GM19023 (cell line): ENCODE data around the gene RANBP2.

Experiments used
- ATAC-seq: cut with Tn5 transposase; IDR thresholded peaks from one replicate; pipeline ENCODE4 v1.9.1; 2021; ENCODE audit warnings: mild to moderate bottlenecking, moderate library complexity; ENCODE audit not compliant: unreplicated experiment

Gene RANBP2

GRCh38 chr2:108834620-108835019 is 115.3 kb downstream of the RANBP2 start:
- ATAC-seq, result no peak

- no peak for ATAC-seq
Measured at GRCh38 chr2:108835040-108835439, 115.8 kb downstream of the RANBP2 start.
